ENCODE results near the gene CKLF. TPM values are rescaled to one million over a fixed set of nuclear protein-coding genes. Genes with fewer than 3 reads are reported as not detected.
"Not testable (repeated sequence)": the region's sequence is repeated elsewhere in the genome, so short reads cannot be mapped to it uniquely, and the experiment has no call there.

CKLF gene
- total RNA-seq, 1 donor from 2014 or later, result 50.0 TPM

DNA sequence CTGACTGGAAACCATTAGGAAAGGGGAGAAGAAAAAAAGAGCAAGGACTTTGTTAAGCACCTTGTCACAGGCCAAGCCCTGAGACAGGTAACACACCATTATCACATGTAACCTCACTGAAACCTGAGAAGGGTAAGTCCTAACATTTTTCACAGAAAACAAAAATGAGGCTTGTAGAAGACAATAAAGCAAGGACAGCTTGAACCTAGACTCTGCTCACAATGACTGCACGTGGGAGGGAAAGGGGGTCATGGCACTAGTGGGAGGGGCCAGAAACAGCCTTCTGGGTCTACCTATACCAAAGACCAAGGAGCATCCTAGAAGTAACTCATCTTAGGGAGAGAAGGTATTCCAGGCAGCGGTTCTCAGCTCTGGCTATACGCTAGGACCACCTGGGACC is 10.0 kb upstream of the CKLF start:
- DNase-seq (ENCODE audit: low spot score), result no peak

DNA sequence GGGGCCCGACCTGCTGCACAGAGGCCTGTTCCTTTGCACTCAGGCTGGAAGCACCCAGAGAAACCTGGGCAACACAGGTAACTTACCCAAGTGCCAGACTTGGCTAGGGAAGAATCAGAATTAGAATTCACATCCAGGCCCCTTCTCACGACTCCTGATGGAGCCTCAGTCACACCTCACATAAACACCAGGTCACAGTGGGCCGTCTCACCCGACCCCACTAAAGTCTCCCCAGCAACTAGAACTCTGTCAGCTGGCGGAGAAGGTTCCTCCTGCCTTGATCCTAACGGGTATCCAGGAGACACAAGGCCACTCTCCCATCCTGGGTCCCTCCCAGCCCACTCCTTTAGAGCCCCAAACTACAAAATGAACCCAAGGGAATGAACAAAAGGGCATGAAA is 8.8 kb upstream of the CKLF start:
- no peak for DNase-seq (ENCODE audit: low spot score)

DNA sequence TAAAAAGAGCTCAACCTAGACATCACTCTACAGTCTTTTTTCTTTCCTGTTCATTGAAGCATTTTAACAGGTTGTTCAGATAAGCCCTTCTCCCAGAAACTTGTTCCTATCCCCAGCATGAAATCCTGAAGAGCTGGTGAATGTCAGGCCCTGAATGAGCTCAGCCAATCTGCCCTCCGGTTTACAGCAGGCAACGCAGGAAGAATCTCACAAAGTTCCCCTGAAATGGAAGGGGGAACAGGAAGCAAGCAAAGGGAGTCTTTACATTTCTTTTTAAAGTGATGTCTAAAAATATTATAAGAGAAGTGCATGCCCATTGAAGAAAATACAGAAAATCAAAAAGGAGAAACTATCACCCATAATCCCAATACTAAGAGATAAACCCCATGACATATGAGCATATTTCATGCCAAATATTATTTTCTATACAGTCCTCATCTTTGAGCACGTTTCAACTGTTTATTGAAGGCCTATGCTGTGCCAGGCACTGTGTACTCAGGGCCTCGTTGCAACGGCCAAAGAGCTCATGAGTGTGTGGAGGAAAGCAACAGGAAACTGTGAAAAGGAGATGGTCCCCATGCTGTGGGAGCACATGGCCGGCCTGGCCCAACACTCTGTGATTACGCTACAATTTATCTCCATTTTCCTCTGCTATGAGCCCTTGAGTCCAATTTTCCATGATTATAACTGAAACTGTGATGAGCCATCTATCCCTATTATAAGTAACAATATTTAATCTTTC is 8.2 kb upstream of the CKLF start:
- DNase-seq (ENCODE audit: low spot score), result no peak

DNA sequence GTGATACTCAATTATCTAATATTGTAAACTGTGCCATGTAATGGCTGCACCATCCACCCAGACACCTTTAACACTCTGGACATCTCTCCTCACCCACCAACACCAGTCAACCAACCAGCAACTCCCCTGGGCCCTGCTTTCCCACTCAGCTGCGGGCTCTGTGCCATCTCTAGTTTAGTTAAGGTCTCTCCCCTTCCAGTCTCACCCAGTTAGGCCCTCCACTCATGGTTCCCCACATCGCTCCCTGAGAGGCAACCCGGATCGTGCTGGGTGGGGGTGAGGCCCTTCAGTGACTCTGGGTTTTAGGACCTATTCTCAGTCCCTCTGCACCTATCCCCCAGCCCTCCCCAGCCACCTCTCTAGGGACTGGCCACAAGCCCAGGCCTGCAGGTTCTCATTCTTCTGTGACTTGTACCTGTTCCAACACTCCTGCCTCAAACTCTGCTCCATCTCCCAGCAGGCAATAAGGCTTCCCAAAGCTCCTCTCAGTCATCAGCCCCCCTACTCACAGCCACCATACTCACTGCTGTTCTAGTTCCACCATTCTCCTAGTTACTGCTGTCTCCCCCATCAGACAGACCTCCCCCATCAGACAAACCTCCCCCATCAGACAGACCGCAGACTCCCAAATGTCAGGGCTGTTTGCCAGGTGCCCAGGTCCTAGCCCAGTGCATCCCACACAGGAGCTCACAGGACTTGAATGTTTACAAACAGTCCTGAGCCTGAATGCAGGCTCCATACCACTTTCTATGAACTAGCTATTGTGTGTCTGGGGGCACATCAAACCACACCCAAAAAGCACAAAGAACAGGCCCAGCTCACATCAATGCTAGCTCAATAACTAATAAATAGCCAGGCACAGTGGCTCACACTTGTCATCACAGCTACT is 5.0 kb upstream of the CKLF start:
- no peak for DNase-seq (ENCODE audit: low spot score)

DNA sequence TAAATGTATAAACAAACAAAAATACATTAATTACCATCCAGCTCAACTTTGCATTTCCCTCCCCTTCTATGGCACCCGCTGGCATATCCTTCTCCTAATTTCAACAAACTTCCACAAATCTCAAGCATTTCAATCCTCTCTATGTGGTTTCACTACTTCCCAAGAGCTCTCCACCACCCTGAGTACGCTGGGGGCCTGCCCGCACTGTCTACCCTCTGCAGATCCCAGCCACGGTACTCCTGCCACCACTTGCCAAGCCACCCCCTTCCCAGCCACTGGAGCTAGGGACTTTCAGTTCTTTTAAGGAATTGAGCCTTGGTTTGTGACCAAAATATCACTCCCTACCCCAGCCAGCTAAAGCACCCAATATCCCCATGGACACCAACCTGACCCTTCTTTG is 4.3 kb upstream of the CKLF start:
- no peak for DNase-seq (ENCODE audit: low spot score)

DNA sequence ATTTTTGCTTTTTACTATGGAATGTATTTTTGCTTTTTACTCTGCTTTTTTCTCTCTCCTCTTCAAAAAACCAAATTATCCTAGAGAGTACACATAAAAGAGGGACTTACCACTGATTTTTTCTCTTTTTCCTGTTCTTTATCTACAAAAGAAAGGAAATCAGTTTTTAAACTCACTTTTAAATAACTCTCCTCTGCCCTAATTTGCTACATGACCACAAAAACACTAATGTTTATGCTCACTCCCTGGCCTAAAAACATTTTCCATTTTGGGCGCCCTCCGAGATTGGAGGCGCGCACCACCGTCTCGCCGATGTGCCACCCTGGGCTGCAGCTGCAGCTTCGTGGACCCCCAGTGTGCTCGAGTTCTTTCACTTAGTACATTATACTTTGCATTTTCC is 3.5 kb upstream of the CKLF start:
- no peak for DNase-seq (ENCODE audit: low spot score)

DNA sequence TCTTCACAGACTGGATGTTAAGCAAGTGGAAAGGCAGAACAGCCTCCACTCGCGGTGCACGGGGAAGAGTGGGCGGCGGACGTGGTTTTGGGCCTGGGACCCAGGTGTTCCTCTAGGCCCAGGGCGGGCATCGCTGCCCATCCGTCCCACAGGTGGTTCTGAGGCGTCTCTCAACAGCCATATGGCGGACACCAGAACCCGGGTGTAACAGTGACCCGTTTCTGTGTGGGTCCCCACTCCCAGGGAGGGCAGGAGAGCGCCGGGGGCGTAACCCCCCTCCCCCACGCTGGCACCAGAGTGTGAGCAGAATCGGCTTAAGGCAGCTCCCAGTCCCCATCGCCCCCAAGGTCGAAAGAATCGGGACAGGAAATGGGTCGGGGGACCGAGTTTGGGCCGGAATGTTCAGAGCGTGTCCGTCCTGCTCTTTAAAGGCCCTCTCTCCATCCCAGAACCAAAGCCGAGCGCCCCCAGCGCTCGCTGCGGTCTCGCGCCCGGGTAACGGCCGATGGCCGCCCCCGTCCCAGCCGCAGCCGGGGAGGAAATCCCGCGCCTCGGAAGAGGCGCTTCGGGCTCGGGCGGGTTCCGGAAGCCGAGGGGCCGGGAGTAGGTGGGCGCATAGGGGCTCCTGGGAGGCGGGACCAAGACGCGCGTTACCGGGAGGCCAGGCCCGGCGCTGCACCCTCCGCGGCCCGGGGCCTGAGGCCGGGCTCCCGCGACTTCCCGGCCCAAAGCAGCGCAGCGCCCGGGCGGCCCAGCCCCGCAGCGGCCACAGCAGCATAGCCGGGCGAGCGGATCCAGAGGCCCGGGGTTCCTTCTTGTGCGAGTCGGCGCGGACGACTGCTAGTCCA is 2.9 kb upstream of the CKLF start, which contains the start of gene TK2:
Gene TK2, minus strand, starts transcription at position 839 of the 848 bp plus-strand sequence. Its CDS starts 61 bp downstream, at position 778.
- peak; percentile 28 for DNase-seq (ENCODE audit: low spot score)

DNA sequence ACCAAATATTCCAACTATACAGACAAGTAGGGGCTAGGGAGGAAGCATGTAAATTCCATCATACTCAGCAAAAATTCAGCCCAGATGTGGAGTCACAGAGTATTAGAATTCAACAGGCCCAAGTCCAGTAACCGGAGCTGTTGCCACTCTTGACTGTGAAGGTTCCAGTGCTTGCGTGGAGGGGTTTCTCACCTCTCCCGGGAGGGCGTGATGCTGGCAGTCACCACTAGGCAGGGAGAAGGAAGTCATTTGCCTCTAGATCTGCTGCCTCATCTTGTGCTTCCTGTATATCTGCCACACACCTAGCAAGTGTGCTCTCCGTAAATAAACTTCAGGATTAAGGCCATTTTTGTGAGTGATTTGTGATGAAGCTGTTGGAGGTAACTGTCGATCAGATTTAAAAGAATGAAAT is 1.0 kb upstream of the CKLF start:
- no peak for DNase-seq (ENCODE audit: low spot score)

DNA sequence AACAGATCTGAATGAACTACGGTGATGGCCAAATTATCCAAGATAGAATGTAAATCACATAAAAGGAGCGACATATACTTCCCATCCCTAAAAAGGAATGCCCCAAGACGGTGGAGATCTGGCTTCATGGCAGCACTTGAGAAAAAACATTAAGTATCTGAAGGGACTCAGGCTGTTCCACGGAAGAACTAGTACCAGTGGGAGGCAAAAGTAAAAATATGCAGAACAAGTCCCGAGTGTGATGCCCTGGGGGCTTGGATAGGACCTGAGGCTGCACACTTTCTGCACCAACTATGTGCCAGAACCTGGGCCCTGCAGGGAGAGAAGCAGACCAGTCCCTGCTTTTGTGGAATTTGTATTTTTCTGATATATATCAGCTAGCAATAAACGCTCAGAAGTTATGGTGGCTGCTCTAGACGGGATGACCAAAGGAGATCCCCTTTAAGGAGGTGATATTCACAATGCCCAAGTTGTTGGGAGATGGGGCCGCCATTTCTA is 539 bp upstream of the CKLF start:
- no peak for DNase-seq (ENCODE audit: low spot score)

DNA sequence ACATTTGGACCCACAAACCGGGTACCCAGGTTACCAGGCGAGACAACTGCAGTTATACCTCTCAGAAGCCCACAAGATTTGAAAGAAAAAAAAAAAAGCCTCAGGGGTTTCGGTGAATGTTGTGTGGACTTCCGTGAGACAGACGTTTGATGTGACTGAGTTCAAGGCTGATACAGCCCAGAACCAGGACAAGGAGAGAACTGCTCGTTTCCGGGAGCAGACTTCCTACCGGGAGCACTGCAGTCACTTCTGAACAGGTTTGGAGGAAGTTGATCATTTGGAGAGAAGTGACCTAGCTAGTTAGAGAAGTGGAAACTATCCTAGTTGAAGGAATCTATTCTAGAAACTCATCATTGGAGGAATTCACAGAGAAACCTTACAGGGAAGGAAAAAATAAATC is 847 bp downstream of the CKLF start:
- DNase-seq (ENCODE audit: low spot score), result peak; percentile 32

DNA sequence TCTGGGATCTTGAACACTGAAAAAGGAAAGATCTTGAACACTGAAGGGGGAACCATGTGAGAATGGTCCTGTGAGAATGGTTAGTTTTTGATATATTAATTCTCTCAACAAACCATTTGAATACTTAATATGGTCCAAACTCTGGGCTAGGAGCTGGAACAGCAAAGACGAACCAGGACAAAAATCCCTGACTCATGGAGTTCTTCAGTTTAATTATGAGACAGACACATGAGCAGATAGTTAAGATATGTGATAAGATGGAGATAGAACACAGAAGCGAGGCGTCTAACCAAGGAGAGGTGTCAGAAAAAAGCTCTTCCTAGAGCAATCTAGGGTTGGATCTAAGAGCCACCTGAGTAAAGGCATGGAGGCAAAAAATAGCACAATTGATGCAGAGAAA is 1.6 kb downstream of the CKLF start:
- DNase-seq (ENCODE audit: low spot score), result no peak

DNA sequence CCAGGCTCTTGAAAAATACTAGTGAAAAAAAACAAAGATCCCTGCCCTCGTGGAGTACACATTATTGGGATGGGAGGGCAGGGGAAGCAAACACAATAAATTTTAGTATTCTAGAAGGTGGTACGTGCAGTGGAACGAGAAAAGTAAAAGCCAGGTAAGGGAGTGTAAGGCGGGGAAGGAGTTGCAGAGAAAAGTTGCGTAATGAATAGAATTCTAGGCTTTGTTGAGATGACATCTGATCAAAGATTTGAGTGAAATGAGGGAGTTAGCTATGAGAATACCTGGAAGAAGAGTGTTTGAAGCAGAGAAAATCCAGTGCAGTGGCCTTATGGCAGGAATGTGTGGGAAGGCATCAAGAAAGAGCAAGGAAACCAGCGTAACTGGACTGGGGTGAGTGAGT is 2.1 kb downstream of the CKLF start:
- no peak for DNase-seq (ENCODE audit: low spot score)

DNA sequence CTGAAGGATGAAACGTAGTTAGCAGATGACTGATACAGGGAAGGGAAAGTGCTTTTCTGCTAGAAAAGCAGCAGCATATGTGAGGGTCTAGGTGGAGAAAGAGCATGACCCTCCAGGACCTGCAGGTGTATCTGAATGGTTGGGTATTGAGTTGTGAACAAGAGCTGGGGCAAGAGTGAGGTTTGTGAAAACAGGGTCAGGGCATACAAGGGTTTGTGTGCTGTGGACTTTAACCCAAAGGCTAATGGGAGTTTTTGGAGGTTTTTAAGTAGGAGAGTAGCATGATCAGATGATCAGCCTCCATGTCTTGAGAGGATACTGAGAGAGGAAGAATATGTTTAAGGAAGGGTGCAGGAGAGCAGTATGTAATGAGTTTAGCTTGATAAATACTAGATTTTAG is 7.7 kb downstream of the CKLF start:
- DNase-seq (ENCODE audit: low spot score), result no peak

DNA sequence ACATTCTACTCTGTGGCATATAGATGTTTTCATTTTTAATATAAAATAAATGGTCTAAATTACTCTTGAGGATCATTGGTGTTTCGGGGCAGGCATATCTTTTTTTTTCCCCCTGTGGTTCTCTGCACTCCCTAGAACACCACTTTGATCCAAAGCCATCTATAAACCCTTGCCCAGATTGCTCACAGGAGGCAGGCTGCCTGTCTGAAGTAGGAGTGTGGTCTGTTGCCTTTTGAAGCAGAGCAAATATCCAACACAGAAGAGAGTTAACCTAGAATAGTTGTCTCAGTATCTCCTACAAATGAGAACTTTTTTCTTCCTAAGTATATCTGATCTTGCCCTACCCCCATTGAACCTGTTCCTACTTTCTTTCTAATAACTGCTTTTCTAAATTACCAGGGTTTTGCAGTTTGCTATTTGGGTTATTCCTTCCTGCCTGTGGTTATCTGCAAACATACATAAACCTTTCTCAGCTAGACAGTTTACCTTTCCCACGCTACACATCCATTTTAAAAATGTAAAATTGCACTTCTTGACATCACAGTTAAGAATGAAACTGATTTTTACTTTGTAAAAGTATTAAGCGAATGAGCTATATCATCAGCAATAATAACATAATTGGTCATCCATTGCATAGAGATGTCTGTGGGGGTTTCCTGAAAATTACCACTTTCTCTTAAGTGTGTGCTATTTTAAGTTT is 9.2 kb downstream of the CKLF start:
- no peak for DNase-seq (ENCODE audit: low spot score)

DNA sequence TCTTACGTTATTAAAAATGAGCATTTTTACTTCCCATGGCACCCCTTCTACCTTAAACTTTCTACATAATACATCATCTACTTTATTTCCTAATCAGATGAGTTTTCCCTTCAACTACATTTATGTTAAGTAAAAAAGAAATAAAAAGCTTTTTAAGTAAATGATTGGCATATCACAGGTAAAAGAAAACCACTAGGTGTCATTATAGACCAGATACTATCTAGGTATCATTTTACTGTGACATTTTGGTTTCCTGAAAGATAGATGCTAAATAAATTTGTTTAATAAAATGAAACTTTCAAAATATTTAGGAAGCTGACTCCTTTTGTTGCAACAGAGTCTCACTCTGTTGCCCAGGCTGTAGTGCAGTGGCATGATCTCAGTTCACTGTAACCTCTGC is 10.0 kb downstream of the CKLF start:
- no peak for DNase-seq (ENCODE audit: low spot score)

DNA sequence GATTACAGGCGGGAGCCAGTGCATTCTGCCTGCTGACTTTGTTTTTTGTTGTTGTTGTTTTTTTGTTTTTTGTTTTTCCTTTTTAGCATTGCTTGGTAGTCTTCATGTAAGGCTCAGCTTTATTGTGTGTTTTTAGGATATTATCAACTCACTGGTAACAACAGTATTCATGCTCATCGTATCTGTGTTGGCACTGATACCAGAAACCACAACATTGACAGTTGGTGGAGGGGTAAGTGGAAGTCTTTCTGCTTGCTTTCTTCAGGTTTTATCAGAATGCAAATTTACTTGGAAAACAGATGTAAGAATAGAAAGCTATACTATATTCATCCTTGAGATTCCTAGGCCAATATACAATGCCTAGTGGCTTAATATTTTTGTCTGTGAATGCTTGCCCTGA is 10.6 kb downstream of the CKLF start:
- no peak for DNase-seq (ENCODE audit: low spot score)

DNA sequence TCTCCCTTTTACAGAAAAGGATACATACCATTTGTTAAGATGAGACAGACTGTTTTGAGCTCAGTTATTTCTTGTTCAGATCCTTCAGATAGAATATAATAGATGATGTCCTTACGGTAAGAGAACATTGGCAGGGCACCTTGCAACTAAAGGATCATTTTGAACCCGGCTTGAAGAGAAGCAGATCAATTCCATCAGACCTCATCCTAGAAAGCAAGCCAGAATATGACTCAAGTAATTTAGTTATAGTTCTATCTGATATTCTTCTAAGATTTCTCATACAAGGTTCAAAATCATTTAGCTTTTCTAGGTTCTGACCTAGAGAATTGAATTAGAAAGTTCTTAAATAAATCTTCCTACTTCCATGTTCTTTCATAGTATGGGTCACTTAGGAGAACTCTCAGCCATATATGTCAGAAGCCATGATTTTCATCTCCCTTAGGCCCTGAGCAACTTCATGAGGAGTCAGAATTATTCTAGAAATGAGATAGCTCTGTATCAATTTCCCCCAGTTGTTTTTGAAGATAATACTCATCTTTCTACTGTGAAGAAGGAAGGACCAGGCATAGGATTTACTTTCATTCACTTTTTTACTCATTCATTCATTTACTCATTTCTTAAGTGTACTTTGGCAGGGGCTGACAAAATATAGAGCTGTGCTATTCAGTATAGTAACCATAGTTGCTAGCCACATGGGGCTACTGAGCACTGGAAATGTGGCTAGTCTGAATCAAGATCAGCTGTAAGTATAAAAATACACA is 11.4 kb downstream of the CKLF start:
- DNase-seq (ENCODE audit: low spot score), result no peak

DNA sequence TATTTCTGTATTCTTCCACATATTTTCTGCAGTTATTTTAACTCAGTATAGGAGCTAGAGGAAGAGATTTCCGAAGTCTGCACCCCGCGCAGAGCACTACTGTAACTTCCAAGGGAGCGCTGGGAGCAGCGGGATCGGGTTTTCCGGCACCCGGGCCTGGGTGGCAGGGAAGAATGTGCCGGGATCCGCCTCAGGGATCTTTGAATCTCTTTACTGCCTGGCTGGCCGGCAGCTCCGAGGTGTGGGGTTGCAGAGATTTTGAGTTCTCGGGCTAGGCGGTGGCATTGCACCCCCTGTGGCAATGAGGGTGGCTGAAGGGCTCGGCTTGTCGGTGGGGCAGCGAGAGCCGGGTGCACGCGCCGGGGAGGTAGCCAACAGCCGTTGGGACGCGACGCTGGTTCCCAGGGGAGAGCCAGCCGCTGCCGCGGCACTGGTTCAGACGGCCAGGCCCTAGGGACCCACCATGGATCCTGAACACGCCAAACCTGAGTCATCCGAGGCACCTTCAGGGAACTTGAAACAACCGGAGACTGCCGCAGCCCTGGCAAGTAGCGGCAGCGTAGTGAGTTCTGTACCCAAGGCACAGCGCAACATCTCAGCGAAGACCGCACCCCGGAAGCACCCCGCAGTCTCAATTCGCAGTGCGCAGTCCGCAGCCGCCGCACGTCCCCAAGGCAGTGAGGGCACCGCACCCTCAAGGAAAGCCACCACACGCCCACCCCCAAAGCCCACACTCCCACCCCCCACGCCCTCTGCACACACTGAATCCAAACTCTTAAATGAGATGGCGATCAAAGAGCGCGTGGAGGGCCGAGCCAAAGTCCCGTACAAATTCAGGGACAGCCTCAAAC is 13.9 kb downstream of the CKLF start, which contains the start of gene CMTM1:
Gene CMTM1, plus strand, starts transcription at position 389 of the 851 bp plus-strand sequence. Its CDS starts 75 bp downstream, at position 464.
- DNase-seq (ENCODE audit: low spot score), result no peak

DNA sequence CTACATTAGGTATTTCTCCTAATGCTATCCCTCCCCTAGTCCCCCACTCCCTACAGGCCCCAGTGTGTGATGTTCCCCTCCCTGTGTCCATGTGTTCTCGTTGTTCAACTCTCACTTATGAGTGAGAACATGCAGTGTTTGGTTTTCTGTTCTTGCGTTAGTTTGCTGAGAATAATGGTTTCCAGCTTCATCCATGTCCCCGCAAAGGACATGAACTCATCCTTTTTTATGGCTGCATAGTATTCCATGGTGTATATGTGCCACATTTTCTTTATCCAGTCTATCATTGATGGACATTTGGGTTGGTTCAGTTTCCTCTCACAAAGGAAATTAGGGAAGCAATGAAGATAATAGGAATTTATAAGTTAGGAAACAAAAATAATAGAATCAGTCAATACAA is 14.9 kb downstream of the CKLF start:
- not testable (repeated sequence) for DNase-seq (ENCODE audit: low spot score)
